PFSK-1 (cell line): Measurements from ENCODE around the gene DNAL1.

Source experiments
- FOXP2 ChIP-seq: optimal IDR thresholded peaks from 2 replicates; pipeline ENCODE3; 2011; ENCODE audit warnings: borderline replicate concordance, control low read depth, inconsistent platforms; ENCODE audit not compliant: insufficient read depth; ENCODE audit errors: extremely low read length, extremely low read depth
- POLR2AphosphoS5 ChIP-seq: IDR thresholded peaks from 2 replicates; pipeline ENCODE4 v1.6.1; 2012; ENCODE audit warnings: low read depth, mild to moderate bottlenecking, control low read depth, low read length, moderate library complexity
- REST ChIP-seq, 2 experiments: IDR thresholded peaks; 2 replicates each; pipeline versions ENCODE4 v1.6.1 to v1.8.0; 2011 to 2012; ENCODE audit warnings: low read depth in 2 of 2, low read length in 2 of 2, control low read depth in 1 of 2, inconsistent platforms in 1 of 2, mild to moderate bottlenecking in 1 of 2, moderate library complexity in 1 of 2; ENCODE audit not compliant: insufficient read depth in 1 of 2
- SIN3A ChIP-seq: IDR thresholded peaks from 2 replicates; pipeline ENCODE4 v1.6.1; 2012; ENCODE audit warnings: mild to moderate bottlenecking, low read length, moderate library complexity, borderline replicate concordance; ENCODE audit not compliant: insufficient read depth
- TAF1 ChIP-seq: IDR thresholded peaks from 2 replicates; pipeline ENCODE4 v1.6.1; 2012; ENCODE audit warnings: low read length, control low read depth, borderline replicate concordance; ENCODE audit not compliant: insufficient read depth

- TF ChIP-seq POLR2AphosphoS5: no peak
- TF ChIP-seq REST (IDR thresholded peaks at IDR 0.05; ENCODE audit: insufficient read depth in 1 of 2, low read depth in 2 of 2, low read length in 2 of 2): no peak
- no peak for TF ChIP-seq TAF1
- TF ChIP-seq SIN3A: no peak
- TF ChIP-seq FOXP2: no peak
Observed at GRCh38 chr14:73599499-73599898, 45.3 kb upstream of the DNAL1 start.
